SK-N-SH (cell line): Measurements from ENCODE around the gene XPR1. TPM values are rescaled to one million over a fixed set of nuclear protein-coding genes. Genes with fewer than 3 reads are reported as not detected.
"Not testable (repeated sequence)": the region's sequence is repeated elsewhere in the genome, so short reads cannot be mapped to it uniquely, and the experiment has no call there.

ENCODE experiments used
- CTCF ChIA-PET: fragments of 300-600, 350-600 bp; formaldehyde crosslinking; extraction: SDS; loops from one replicate; lab custom pipeline; 2021; lab: Yijun Ruan, JAX
- POLR2A ChIA-PET: fragments of 350-600 bp; sonication (Branson Sonifier 250); formaldehyde crosslinking; extraction: SDS; loops from one replicate; lab custom pipeline; 2020; ENCODE audit warnings: antibody characterized with exemption, inconsistent platforms; lab: Yijun Ruan, JAX
- DNase-seq: peaks from one replicate; pipeline ENCODE4 v3.0.0; 2012
- H2AFZ ChIP-seq: fragments of 200-600 bp; sonication (generic); 2 replicates; pipeline ENCODE4 v1.8.1; 2016; ENCODE audit warnings: antibody characterized with exemption, mild to moderate bottlenecking, low read depth
- H3F3A ChIP-seq: fragments of 200-600 bp; sonication (generic); replicated peaks from 2 replicates; pipeline ENCODE3; 2016; ENCODE audit warnings: antibody characterized with exemption, mild to moderate bottlenecking; ENCODE audit not compliant: insufficient read depth
- H3K27ac ChIP-seq, 2 experiments: fragments of 200-500 bp in 1 of 2; fragments of 200-600 bp in 1 of 2; sonication (Bioruptor generic) in 1 of 2; sonication (generic), shearing (Covaris generic) in 1 of 2; 2 replicates each; pipeline versions ENCODE4 v1.5.1 to v1.6.1; 2014 to 2016; ENCODE audit warnings: low read depth in 2 of 2, inconsistent platforms in 1 of 2, low read length in 1 of 2, mild to moderate bottlenecking in 1 of 2, mixed read lengths in 1 of 2
- H3K27me3 ChIP-seq: fragments of 200-600 bp; sonication (generic), shearing (Covaris generic); 2 replicates; pipeline ENCODE4 v1.6.1; 2016; ENCODE audit warnings: mixed run types; ENCODE audit not compliant: insufficient read depth
- H3K36me3 ChIP-seq, 2 experiments: fragments of 200-500 bp in 1 of 2; fragments of 200-600 bp in 1 of 2; sonication (Bioruptor generic) in 1 of 2; sonication (generic) in 1 of 2; replicated peaks in 1 of 2; 2 replicates each; pipeline versions ENCODE3 to v1.5.1; 2014 to 2016; ENCODE audit warnings: low read length in 1 of 2, mild to moderate bottlenecking in 1 of 2; ENCODE audit not compliant: insufficient read depth in 2 of 2, control insufficient read depth in 1 of 2
- H3K4me1 ChIP-seq, 2 experiments: fragments of 200-500 bp in 1 of 2; fragments of 200-600 bp in 1 of 2; sonication (Bioruptor generic) in 1 of 2; sonication (generic), shearing (Covaris generic) in 1 of 2; 2 replicates each; pipeline versions ENCODE4 v1.5.1 to v1.6.1; 2014 to 2016; ENCODE audit warnings: low read depth in 1 of 2, low read length in 1 of 2, mixed run types in 1 of 2; ENCODE audit not compliant: insufficient read depth in 2 of 2, control insufficient read depth in 1 of 2
- H3K4me2 ChIP-seq: fragments of 200-600 bp; sonication (generic), shearing (Covaris generic); 2 replicates; pipeline ENCODE4 v1.6.1; 2017; ENCODE audit warnings: mixed run types
- H3K4me3 ChIP-seq, 2 experiments: fragments of 200-500 bp in 1 of 2; fragments of 200-600 bp in 1 of 2; sonication (Bioruptor generic) in 1 of 2; sonication (generic), shearing (Covaris generic) in 1 of 2; 2 replicates each; pipeline versions ENCODE4 v1.5.1 to v1.8.1; 2014 to 2016; ENCODE audit warnings: low read depth in 2 of 2, inconsistent platforms in 1 of 2, low read length in 1 of 2, mild to moderate bottlenecking in 1 of 2, mixed read lengths in 1 of 2, moderate library complexity in 1 of 2
- H3K79me2 ChIP-seq: fragments of 200-600 bp; sonication (generic); 2 replicates; pipeline ENCODE4 v1.8.1; 2017; ENCODE audit warnings: mild to moderate bottlenecking; ENCODE audit not compliant: insufficient read depth
- H3K9ac ChIP-seq: fragments of 200-600 bp; sonication (generic); 2 replicates; pipeline ENCODE4 v1.6.1; 2017; ENCODE audit warnings: mixed run types
- H3K9me2 ChIP-seq: fragments of 200-600 bp; sonication (generic); 2 replicates; pipeline ENCODE4 v1.6.1; 2017; ENCODE audit warnings: mixed run types
- H3K9me3 ChIP-seq: fragments of 200-600 bp; sonication (generic); 2 replicates; pipeline ENCODE4 v1.6.1; 2017; ENCODE audit warnings: mixed run types, mild to moderate bottlenecking, moderate library complexity
- H4K20me1 ChIP-seq: fragments of 200-600 bp; sonication (generic); 2 replicates; pipeline ENCODE4 v1.6.1; 2017; ENCODE audit warnings: mild to moderate bottlenecking, mixed run types; ENCODE audit not compliant: insufficient read depth
- CHD2 ChIP-seq: fragments of 150-350 bp; IDR thresholded peaks from 2 replicates; pipeline ENCODE4 v1.6.1; 2018; ENCODE audit warnings: low read length; ENCODE audit not compliant: partially characterized antibody
- CTCF ChIP-seq: fragments of 200-600 bp; sonication (generic); IDR thresholded peaks from 2 replicates; pipeline ENCODE4 v1.6.1; 2017; ENCODE audit warnings: antibody characterized with exemption, mild to moderate bottlenecking, moderate library complexity
- EZH2phosphoT487 ChIP-seq: fragments of 200-600 bp; sonication (generic); IDR thresholded peaks from 2 replicates; pipeline ENCODE4 v1.6.1; 2017; ENCODE audit warnings: low read depth, mixed run types, mild to moderate bottlenecking, antibody characterized with exemption, moderate library complexity, borderline replicate concordance
- FOXM1 ChIP-seq: IDR thresholded peaks from 2 replicates; pipeline ENCODE4 v1.4.0; 2012; ENCODE audit warnings: low read depth, mild to moderate bottlenecking
- GABPA ChIP-seq: IDR thresholded peaks from 2 replicates; pipeline ENCODE4 v1.4.0; 2012; ENCODE audit warnings: low read depth, mild to moderate bottlenecking
- IRF3 ChIP-seq: fragments of 150-350 bp; IDR thresholded peaks from 2 replicates; pipeline ENCODE4 v1.6.1; 2016; ENCODE audit warnings: mild to moderate bottlenecking, low read depth, low read length
- JUND ChIP-seq: IDR thresholded peaks from 2 replicates; pipeline ENCODE4 v1.4.0; 2012
- MXI1 ChIP-seq: IDR thresholded peaks from 2 replicates; pipeline ENCODE4 v1.6.1; 2012; ENCODE audit warnings: mild to moderate bottlenecking, low read depth, low read length, improper control_type of control experiment
- NFIC ChIP-seq: IDR thresholded peaks from 2 replicates; pipeline ENCODE4 v1.4.0; 2012; ENCODE audit warnings: borderline replicate concordance
- RAD21 ChIP-seq: IDR thresholded peaks from 2 replicates; pipeline ENCODE4 v1.6.1; 2012; ENCODE audit warnings: mild to moderate bottlenecking, low read length
- REST ChIP-seq: IDR thresholded peaks from 2 replicates; pipeline ENCODE4 v1.6.1; 2012; ENCODE audit warnings: mild to moderate bottlenecking, low read depth, low read length, moderate library complexity
- RXRA ChIP-seq: IDR thresholded peaks from 2 replicates; pipeline ENCODE4 v1.4.0; 2012; ENCODE audit warnings: low read depth, mild to moderate bottlenecking, borderline replicate concordance
- SMC3 ChIP-seq: IDR thresholded peaks from 2 replicates; pipeline ENCODE4 v1.6.1; 2012; ENCODE audit warnings: low read depth, low read length, improper control_type of control experiment
- TCF12 ChIP-seq: IDR thresholded peaks from 2 replicates; pipeline ENCODE4 v1.4.0; 2012
- USF1 ChIP-seq: IDR thresholded peaks from 2 replicates; pipeline ENCODE4 v1.4.0; 2012; ENCODE audit warnings: low read depth, borderline replicate concordance
- USF2 ChIP-seq: fragments of 150-350 bp; IDR thresholded peaks from 2 replicates; pipeline ENCODE4 v1.6.1; 2017; ENCODE audit warnings: antibody characterized with exemption, low read length, low read depth, borderline replicate concordance
- ZBTB33 ChIP-seq: IDR thresholded peaks from 2 replicates; pipeline ENCODE4 v1.4.0; 2012; ENCODE audit warnings: low read depth, borderline replicate concordance
- WGBS: methylation state at CpG from one replicate; pipeline ENCODE4 v1.1.6; 2017; ENCODE audit warnings: low lambda C conversion rate; 5-methylcytosine and 5-hydroxymethylcytosine counted together
- polyA plus RNA-seq, 3 experiments: library from polyadenylated mRNA; depleted of rRNA; stranded (reverse); fragments of >200 nt; gene quantifications; 2 replicates each; pipeline ENCODE4 v1.2.3, GENCODE V29; 2012

The XPR1 gene
- polyA plus RNA-seq, 1 of the 3 experiments (the other 2 are of a cell fraction), result 7.9 TPM

GRCh38 chr1:180698580-180698979, 66.8 kb downstream of the XPR1 start:
- Histone ChIP-seq H3K36me3 (no peaks in the 10 kb centered on the region), H3K9ac (no peak overlapping the region), H3K27me3 (no peaks in the 10 kb centered on the region), H3F3A (no peaks in the 10 kb centered on the region), H2AFZ (no peak overlapping the region), H3K27ac (no peak overlapping the region)
- DNase-seq, result no peak
- ChIA-PET CTCF (interaction anchor here (0.7 kb wide), 1 partner anchor 368 kb away, joined by 3 read pairs; no protein-coding TSS in a partner anchor), POLR2A (no interaction called here)
- 100% methylated on average over 1 of the region's 1 CpG for WGBS
- TF ChIP-seq TCF12 (no peak), USF2 (no peak), SMC3 (no peak), REST (no peak), CHD2 (no peak), NFIC (no peak), ZBTB33 (no peak), JUND (no peak), IRF3 (no peak), MXI1 (no peak), CTCF (no peak), EZH2phosphoT487 (no peak), RXRA (no peak), FOXM1 (no peak), RAD21 (no peak), USF1 (no peak), GABPA (no peak)
- TF ChIP-seq, all 33 proteins: peak for 0
- Histone ChIP-seq H3K9me3 (0 out of 2 replicates have a peak, but pooled peaks cover 3% of the 10 kb centered on the region), H4K20me1 (no peaks in the 10 kb centered on the region), H3K9me2 (peaks cover 3% of the 10 kb centered on the region; the same call in 1 of the 2 replicates), H3K4me1 (no peaks in the 10 kb centered on the region), H3K4me2 (no peak overlapping the region), H3K4me3 (no peak overlapping the region), H3K79me2 (peaks cover 21% of the 10 kb centered on the region; the same call in 1 of the 2 replicates)

GRCh38 chr1:180702376-180702775, 70.6 kb downstream of the XPR1 start:
- H3K4me1 ChIP-seq, H3F3A ChIP-seq, H2AFZ ChIP-seq, H3K36me3 ChIP-seq, H3K27ac ChIP-seq, H3K9ac ChIP-seq, H4K20me1 ChIP-seq, H3K4me2 ChIP-seq, CTCF ChIA-PET, DNase-seq, H3K27me3 ChIP-seq, H3K9me2 ChIP-seq, H3K9me3 ChIP-seq, H3K4me3 ChIP-seq, POLR2A ChIA-PET: not testable (repeated sequence)
- peaks cover 26% of the 10 kb centered on the region; the same call in 1 of the 2 replicates for H3K79me2 ChIP-seq
- WGBS, result 89% methylated on average over 2 of the region's 2 CpGs
